Measurements from ENCODE around the gene ANTXR1.

The ANTXR1 gene

GRCh38 chr2:69073928-69074570, 61.1 kb downstream of the ANTXR1 start:
- H3K4me3 ChIP-seq (ENCODE audit: control insufficient read depth, low read depth, low read length) = no peak overlapping the region
- no peak for DNase-seq (ENCODE audit: low read depth)
- TF ChIP-seq CTCF (conservative IDR thresholded peaks at IDR 0.05; ENCODE audit: control insufficient read depth, insufficient read depth, low read depth, low read length) = no peak

- DNase-seq (ENCODE audit: low read depth) = no peak
- TF ChIP-seq CTCF (conservative IDR thresholded peaks at IDR 0.05; ENCODE audit: control insufficient read depth, insufficient read depth, low read depth, low read length) = no peak
- no peak overlapping the region for H3K4me3 ChIP-seq (ENCODE audit: control insufficient read depth, low read depth, low read length)
These were observed 61.9 kb downstream of the ANTXR1 start for GRCh38 chr2:69074918-69075317.

GRCh38 chr2:69075486-69075885, 62.5 kb downstream of the ANTXR1 start:
- no peak for DNase-seq (ENCODE audit: low read depth)
- no peak overlapping the region for H3K4me3 ChIP-seq (ENCODE audit: control insufficient read depth, low read depth, low read length)
- no peak for TF ChIP-seq CTCF (conservative IDR thresholded peaks at IDR 0.05; ENCODE audit: control insufficient read depth, insufficient read depth, low read depth, low read length)

GRCh38 chr2:69076601-69077000, 63.6 kb downstream of the ANTXR1 start:
- DNase-seq (ENCODE audit: low read depth) = no peak
- TF ChIP-seq CTCF (conservative IDR thresholded peaks at IDR 0.05; ENCODE audit: control insufficient read depth, insufficient read depth, low read depth, low read length) = no peak
- no peak overlapping the region for H3K4me3 ChIP-seq (ENCODE audit: control insufficient read depth, low read depth, low read length)

GRCh38 chr2:69077252-69077950, 64.4 kb downstream of the ANTXR1 start:
- no peak for TF ChIP-seq CTCF (conservative IDR thresholded peaks at IDR 0.05; ENCODE audit: control insufficient read depth, insufficient read depth, low read depth, low read length)
- no peak for DNase-seq (ENCODE audit: low read depth)
- no peak overlapping the region for H3K4me3 ChIP-seq (ENCODE audit: control insufficient read depth, low read depth, low read length)

GRCh38 chr2:69080071-69080470, 67.1 kb downstream of the ANTXR1 start:
- H3K4me3 ChIP-seq (ENCODE audit: control insufficient read depth, low read depth, low read length) = no peak overlapping the region
- DNase-seq (ENCODE audit: low read depth) = no peak
- no peak for TF ChIP-seq CTCF (conservative IDR thresholded peaks at IDR 0.05; ENCODE audit: control insufficient read depth, insufficient read depth, low read depth, low read length)

All from fibroblast of mammary gland (primary cell).